Stimulated activated CD8-positive, alpha-beta memory T cell treated with anti-CD3 and anti-CD28 coated beads, Interleukin-4, amount 100 ng/mL, for 1 hour (primary cell): ENCODE data around the gene UBE3C.
A peak's percentile ranks its signal among the peaks of the same experiment; 100 is the strongest.
"Not testable (repeated sequence)": the region's sequence is repeated elsewhere in the genome, so short reads cannot be mapped to it uniquely, and the experiment has no call there.

Experiments used
- DNase-seq, 2 donors: peaks; one replicate each; pipeline ENCODE4 v3.0.0-alpha.2; 2020; ENCODE audit warnings: low read depth in 2 of 2, low spot score in 1 of 2

The UBE3C gene

GRCh38 chr7:157138424-157139110, at the start of gene UBE3C:
UBE3C (plus strand) TSS chr7:157138926; CDS start chr7:157139273, 347 bp downstream.
- DNase-seq: peak; percentile 76 to 80

- no peak for DNase-seq
These were observed 49.6 kb upstream of the UBE3C start for GRCh38 chr7:157089100-157089610.

- no peak for DNase-seq
These were observed 48.1 kb upstream of the UBE3C start for GRCh38 chr7:157090485-157091165.

GRCh38 chr7:157096286-157097055, 42.3 kb upstream of the UBE3C start:
- DNase-seq: no peak

- no peak for DNase-seq
These were observed 41.7 kb upstream of the UBE3C start for GRCh38 chr7:157097056-157097329.

GRCh38 chr7:157097569-157097968, 41.2 kb upstream of the UBE3C start:
- no peak for DNase-seq

GRCh38 chr7:157100005-157100404, 38.7 kb upstream of the UBE3C start:
- DNase-seq: not testable (repeated sequence)

- DNase-seq: not testable (repeated sequence)
These were observed 35.1 kb upstream of the UBE3C start for GRCh38 chr7:157103641-157104040.

GRCh38 chr7:157111311-157111710, 27.4 kb upstream of the UBE3C start:
- no peak for DNase-seq

- no peak for DNase-seq
These were observed 26.0 kb upstream of the UBE3C start for GRCh38 chr7:157112706-157113105.

GRCh38 chr7:157113607-157114006, 25.1 kb upstream of the UBE3C start:
- DNase-seq: no peak

- DNase-seq: no peak
These were observed 22.0 kb upstream of the UBE3C start for GRCh38 chr7:157116762-157117161.

- DNase-seq: no peak
These were observed 20.9 kb upstream of the UBE3C start for GRCh38 chr7:157117796-157118195.

- no peak for DNase-seq
These were observed 18.5 kb upstream of the UBE3C start for GRCh38 chr7:157120181-157120580.

- DNase-seq: no peak
These were observed 17.5 kb upstream of the UBE3C start for GRCh38 chr7:157121184-157121715.

- no peak for DNase-seq
These were observed 15.8 kb upstream of the UBE3C start for GRCh38 chr7:157122800-157123495.

GRCh38 chr7:157124690-157125089, 14.0 kb upstream of the UBE3C start:
- no peak for DNase-seq

GRCh38 chr7:157125376-157126223, 13.1 kb upstream of the UBE3C start:
- no peak for DNase-seq

GRCh38 chr7:157126921-157127320, 11.8 kb upstream of the UBE3C start:
- no peak for DNase-seq

- no peak for DNase-seq
These were observed 9.5 kb upstream of the UBE3C start for GRCh38 chr7:157129200-157129599.
